HG03159 (cell line): ENCODE data around the gene AGPAT2.
A peak's percentile ranks its signal among the peaks of the same experiment; 100 is the strongest.

Experiments used
- ATAC-seq: cut with Tn5 transposase; IDR thresholded peaks from one replicate; pipeline ENCODE4 v1.9.1; 2021; ENCODE audit warnings: mild to moderate bottlenecking, moderate library complexity; ENCODE audit not compliant: unreplicated experiment

Gene AGPAT2

DNA sequence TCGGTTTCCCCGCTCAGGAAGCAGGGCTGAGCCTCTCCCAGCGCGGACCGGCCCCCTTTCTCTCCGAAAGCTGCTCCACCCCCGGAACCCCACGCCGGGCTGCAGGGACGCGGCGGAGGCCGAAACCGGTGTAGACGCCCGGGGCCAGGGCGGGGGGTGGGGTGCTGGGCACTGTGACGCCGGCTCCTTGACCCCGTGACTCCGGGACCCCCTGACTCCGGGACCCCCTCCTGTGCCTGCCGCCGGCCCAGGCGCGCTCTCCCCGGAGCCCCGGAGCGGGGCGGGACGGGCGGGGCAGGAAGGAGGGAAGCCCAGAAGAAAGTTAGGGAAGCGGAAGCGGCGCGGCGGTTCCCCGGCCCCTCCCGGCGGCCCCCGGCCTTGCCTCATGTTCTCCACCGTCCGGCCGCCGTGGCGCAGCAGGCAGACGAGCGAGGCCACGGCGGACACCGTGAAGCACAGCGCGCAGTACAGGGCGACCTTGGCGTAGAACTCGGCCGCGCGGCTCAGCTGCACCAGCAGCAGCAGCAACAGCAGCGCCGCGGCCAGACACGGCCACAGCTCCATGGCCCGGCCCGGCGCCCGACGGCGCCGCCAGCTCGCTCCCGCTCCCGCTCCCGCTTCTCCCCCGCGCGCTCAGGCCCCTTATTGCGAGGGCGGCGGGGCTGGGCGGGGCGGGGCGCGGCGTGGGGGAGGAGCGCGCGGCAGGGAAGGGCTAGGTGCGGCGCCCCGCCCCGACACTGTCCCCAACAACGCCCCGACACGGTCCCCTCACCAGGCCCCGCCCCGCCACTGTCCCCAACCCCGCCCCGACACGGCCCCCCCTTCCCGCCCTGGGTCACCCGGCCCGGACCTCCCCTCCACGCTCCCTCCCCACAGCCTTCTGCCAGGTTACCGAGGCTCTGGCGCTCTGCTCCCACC lies at the start of gene AGPAT2:
Gene AGPAT2, minus strand, starts transcription at position 664 of the 918 bp plus-strand sequence. Its CDS starts 100 bp downstream, at position 564.
- peak; percentile 62 for ATAC-seq

DNA sequence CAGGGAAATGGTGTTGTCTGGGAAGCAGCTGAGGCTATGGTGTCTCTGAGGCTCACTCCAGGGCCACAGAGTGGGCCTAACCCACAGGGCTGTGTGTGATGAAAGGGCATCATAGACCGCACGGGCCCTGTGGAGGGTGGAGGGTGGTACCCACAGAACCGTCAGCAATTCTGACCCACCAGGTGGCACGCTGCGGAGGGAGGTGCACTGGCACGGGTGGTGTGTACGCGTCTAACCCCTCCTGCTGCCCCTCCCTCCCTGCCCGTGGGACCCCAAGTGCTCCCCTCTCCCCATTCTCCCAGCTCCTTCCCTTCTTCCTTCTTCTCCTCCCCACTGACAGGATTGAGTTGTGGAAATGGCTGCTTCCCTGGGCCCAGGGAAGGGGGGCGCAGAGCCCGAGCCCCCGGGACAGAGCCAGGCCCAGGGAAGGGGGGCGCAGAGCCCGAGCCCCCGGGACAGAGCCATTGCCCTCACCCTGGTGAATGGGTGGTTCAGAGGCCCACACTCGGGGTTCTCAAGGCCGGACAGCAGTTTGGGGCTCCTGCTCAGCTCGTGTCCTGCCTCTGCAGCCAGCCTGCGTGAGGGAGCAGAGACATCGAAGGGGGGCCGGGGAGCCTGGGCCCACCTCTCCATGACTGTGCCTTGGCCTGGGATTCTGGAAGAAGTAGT lies 48.7 kb upstream of the AGPAT2 start:
- ATAC-seq = no peak

DNA sequence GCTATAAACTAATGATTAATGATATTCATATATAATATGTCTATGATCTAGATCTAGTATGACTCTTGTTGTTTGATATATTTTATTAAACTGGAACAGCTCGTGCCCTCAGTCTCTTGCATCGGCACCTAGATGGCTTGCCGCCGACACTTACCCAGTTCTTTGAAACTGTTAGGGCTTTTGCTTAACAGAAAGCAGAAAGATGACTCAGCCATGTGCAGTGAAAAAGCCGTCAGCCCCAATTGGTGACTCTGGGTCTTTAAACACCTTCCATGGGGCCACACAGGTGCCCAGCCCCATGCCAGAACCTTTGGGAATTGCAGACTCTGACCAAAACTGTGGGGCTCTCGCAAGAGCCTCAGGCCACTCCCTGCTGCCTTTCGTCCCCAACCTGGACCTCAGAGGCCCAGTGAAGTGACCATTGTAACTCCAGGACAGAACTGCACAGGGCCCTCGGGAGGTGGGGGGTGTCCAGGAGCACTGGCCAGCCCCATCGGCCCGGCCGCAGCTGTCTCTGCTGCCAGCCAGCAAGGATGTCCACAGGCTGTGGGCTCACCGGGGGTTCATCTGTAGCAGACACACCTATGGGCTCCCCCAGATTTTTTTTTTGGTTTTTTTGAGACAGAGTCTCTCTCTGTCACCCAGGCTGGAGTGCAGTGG lies 47.7 kb upstream of the AGPAT2 start:
- ATAC-seq = no peak

DNA sequence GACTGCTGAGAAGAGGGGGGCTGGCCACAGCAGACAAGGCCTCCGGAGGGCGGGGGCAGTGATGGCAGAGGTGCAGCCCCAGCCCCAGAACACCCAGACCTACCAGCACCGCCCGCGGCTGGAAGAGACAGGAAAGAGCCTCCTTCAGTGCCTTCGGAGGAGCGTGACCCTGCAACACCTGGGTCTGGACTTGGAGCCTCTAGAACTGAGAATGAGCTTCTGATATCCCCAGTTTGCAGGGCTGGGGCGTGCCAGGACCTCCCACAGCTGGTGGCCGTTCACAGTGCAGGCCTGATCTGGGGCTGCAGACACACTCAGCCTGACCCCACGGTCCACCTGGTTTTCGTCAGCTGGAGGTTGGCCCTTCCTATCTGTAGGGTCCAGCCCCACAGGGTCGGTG lies 46.4 kb upstream of the AGPAT2 start:
- no peak for ATAC-seq

GRCh38 chr9:136732444-136733178 lies 45.4 kb upstream of the AGPAT2 start:
- no peak for ATAC-seq

- no peak for ATAC-seq
These were observed 42.7 kb upstream of the AGPAT2 start for GRCh38 chr9:136729926-136730325.

- no peak for ATAC-seq
These were observed 41.9 kb upstream of the AGPAT2 start for GRCh38 chr9:136729144-136729543.

DNA sequence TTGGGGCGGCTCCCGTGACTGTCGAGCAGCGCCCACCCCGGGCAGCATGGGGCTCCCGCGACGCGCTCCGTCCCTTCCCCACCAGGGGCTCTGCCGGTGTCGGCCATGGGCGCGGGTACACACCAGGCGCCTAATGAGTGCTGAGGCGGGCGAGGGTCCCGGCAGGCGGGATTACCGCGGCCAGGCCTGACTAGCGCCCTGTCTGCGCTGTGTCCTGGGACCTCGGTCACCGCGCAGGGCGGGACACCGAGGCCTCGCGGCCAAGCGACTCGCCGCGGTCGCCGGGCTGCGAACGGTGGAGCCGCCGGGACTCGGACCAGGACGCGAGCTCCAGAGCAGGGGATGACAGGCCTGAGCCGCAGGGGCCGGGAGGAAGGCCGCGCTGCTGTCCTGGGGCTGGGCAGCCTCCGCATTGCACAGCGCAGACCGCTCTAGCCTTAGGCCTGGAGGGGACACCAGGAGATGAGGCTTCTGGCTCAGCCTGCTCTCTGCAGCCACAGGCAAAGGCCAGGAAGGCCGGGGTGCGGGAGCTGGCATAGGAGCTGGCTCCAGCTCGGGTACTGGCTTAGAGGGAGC lies 41.4 kb upstream of the AGPAT2 start:
- peak; percentile 15 for ATAC-seq

GRCh38 chr9:136728080-136728547 lies 40.9 kb upstream of the AGPAT2 start:
- ATAC-seq = peak; percentile 65

DNA sequence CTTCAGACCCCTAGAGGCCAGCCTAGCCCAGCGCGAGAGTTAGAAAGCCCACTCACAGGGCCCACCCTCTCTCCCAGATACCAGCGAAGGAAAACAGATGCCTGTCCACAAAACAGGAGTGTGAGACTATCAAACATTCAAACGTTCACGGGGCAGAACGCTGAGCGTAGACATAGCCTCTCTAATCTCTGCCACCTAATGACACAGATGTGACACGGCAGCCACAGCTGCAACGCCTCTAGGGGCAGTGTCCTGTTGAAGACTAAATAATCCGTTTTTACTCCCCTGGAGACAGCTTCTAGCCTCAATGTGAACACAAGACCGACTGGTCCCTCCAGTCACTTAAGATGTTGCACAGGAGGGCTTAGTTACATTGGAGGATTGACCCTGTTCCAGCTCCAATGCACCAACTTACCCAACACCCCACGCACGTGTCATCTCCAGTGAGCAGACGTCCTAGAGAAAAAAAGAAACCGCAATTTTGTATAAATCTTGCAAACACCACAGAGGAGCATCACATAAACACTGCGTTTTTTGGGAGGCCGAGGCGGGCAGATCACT lies 39.5 kb upstream of the AGPAT2 start:
- ATAC-seq = no peak

DNA sequence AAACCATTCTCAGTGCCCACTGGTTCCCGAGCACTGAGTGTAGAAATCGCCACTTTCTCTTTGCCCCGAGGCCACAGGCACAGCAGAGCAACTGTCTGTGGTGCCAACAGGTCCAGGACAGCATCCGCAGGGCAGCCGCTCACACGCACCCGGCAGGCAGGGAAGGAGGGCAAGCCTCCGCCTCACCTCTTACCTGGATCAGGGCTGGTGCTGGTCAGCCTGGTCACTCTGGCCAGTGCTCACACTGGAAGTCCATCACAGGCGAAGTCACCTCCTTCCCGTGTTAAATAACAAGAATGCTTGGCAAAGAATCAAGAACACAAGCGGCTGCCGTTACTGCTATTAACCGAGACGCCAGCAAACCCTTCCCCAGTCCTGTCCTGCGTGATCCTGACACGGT lies 38.9 kb upstream of the AGPAT2 start:
- no peak for ATAC-seq

DNA sequence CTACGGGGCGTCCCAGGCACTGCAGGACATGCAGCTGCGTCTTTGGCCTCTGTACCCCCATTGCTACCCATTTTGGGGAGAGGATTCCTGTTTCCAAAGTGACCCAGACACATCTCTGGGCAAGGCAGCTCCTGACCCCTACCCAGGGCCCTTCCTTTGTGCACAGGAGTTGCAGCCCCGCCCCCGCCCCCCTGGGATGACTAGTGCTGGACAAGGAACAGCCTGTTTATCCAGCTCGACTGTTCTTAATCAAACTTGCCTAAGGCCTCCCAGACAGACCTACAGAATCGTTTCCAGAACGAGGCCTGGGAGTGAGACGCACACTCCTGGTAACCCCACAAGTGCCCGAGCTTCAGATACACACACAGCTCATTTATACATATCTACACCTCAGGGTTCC lies 38.4 kb upstream of the AGPAT2 start:
- no peak for ATAC-seq

DNA sequence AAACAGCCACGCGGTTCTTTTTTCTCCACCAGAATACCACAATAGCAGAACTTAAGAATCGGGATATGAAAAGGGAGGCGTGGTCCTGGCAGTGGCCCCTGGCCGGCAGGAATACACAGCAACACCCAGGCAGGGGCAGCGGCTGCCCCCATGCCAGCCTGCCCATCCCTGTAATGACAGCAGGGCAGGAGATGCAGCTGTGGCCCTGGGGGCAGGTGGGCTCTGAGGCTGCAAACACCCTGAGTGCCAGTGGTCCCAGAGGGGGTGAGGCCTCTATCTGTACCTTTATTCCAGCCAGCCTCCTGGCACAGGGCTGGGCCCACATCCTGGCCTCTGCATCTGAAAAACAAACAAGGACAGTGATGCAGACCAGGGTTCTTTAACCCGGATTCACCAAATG lies 37.5 kb upstream of the AGPAT2 start:
- no peak for ATAC-seq

DNA sequence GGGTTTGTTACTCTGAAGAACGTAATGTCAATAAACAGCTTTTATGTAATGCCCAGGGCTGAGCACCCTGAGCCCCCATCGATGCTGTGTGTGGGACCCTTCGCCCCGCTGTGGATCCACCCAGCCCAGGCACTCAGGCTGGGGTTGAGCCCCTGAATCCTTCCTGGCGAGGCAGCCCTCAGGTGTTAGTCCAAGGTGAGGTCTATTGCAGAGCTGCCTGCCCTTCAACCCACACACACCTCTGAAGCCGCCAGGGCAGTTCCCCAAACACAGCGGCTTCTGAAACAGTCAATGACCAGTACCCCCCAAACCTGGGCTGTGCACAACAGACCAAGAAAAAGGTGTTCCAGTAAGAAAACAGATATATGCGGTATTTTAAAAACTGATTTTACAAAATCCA lies 36.7 kb upstream of the AGPAT2 start:
- no peak for ATAC-seq

GRCh38 chr9:136723362-136723976 lies 36.2 kb upstream of the AGPAT2 start:
- ATAC-seq = no peak

- ATAC-seq = no peak
These were observed 35.7 kb upstream of the AGPAT2 start for GRCh38 chr9:136722969-136723356.

DNA sequence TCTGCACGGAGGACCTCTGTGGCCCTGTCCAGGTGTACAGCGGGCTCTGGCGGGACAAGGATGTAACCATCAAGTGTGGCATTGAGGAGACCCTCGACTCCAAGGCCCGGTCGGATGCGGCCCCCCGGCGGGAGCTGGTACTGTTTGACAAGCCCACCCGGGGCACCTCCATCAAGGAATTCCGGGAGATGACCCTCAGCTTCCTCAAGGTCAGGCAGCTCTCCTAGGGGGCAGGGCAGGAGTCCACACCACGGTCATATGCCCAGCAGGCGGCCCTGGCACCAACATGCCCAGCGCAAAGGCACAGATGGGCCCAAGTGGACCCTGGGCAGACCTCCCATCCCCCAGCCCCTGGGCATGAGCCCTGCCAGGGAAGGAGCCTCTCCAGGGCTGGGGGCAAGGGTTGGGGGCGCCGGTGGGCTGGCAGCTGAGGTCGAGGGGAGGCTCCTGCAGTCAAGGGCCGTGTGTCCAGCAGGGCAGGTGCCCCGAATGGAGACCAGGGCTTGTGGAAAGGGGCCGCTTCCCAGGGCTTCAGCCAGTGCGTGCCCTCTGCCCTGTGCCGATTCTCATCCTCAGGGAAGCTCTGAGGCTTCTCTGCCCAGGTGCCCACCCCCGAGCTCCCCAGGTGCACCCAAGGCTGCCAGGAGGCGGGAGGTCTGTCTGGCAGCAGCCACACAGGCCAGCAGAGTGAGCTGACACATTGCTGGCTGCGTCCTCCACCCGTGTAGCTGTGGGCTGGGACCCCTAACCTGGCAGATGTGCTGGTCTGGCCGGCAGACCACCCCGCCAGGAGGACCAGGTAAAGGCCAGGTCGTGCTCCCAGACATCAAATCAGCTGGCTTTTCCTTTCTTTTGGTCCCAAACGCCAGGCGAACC lies 35.1 kb upstream of the AGPAT2 start:
- no peak for ATAC-seq

- no peak for ATAC-seq
These were observed 34.3 kb upstream of the AGPAT2 start for GRCh38 chr9:136721339-136722092.
